HG02840 (cell line): ENCODE measurements around the gene C1orf198.
"Not testable (repeated sequence)": the region's sequence is repeated elsewhere in the genome, so short reads cannot be mapped to it uniquely, and the experiment has no call there.

Source experiments
- ATAC-seq: cut with Tn5 transposase; IDR thresholded peaks from one replicate; pipeline ENCODE4 v1.9.1; 2021; ENCODE audit warnings: mild to moderate bottlenecking, moderate library complexity, moderate number of reproducible peaks; ENCODE audit not compliant: unreplicated experiment, low FRiP score

The C1orf198 gene

GRCh38 chr1:230861970-230862595 is 6.2 kb downstream of the C1orf198 start:
- no peak for ATAC-seq

GRCh38 chr1:230861489-230861888 is 6.8 kb downstream of the C1orf198 start:
- ATAC-seq, result no peak

- ATAC-seq, result no peak
Observed at GRCh38 chr1:230860617-230861384, 7.5 kb downstream of the C1orf198 start.

DNA sequence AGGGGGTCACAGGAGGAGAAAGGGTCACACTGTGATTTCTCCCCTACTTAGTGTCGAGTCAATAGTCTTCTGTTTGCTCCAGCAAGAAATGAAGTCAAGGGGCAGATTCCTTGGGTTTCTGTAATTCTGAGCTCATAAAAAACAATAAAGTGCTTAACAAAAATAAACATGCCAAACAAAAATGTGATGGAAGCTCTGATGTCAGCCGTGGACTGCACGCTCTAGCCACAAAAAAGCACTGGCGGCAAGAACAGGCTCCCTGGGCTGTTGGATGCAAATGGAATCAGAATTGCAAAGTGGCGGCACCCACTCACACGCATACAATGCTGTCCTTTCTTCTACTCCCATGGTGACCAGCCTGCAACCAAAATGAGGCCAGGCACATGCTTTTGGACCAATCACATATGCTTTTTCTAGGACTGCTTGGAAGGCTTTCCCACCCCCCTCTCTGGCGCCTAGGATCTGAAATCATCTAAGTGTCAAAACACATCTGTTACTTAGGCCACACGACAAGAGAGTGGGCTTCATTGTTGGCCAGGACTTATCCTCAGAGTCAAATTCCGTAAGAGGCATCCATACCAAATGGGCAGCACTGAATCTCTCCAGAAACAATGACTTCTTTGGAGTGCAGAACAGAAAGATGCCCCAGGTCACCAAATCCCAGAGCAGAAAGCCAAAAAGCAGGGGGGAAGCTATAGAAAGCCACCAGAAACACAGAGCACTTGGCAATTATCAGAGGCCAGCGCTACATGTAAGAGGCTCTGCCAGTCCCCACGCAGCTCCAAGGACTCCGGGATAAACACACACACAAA is 9.2 kb downstream of the C1orf198 start:
- no peak for ATAC-seq

DNA sequence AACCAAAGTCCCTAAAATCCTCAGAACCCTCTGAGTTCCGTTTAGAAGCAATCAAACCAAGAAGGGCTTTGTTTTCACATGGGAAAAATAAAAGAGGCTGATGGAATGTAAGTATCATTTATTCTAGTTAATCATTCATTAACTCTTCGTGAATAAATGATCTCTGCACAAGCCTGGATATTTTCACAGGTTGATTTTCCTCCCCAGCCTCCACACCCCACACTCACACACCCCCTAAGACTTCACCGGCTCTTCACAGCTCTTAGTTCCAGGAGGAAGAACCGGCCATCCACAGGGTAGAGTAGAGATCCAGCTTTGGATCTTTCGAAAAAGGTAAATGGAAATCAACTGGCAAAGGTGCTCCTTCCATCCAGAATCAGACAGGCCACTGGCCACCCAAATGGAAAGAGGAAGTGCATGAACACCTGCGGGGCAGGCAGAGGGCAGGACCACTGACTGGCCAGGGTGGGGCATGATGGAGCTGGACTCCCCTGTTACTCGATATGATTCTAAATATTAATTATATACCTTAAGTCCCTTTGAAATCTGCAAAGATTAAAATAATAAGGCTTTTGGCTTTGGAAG is 10.0 kb downstream of the C1orf198 start:
- ATAC-seq, result no peak

- ATAC-seq, result no peak
Observed at GRCh38 chr1:230857822-230858221, 10.5 kb downstream of the C1orf198 start.

GRCh38 chr1:230857077-230857476 is 11.2 kb downstream of the C1orf198 start:
- no peak for ATAC-seq

GRCh38 chr1:230855886-230856285 is 12.4 kb downstream of the C1orf198 start:
- ATAC-seq, result no peak

- no peak for ATAC-seq
Observed at GRCh38 chr1:230854423-230854822, 13.9 kb downstream of the C1orf198 start.

- ATAC-seq, result no peak
Observed at GRCh38 chr1:230853731-230854130, 14.6 kb downstream of the C1orf198 start.

- no peak for ATAC-seq
Observed at GRCh38 chr1:230852959-230853358, 15.4 kb downstream of the C1orf198 start.

DNA sequence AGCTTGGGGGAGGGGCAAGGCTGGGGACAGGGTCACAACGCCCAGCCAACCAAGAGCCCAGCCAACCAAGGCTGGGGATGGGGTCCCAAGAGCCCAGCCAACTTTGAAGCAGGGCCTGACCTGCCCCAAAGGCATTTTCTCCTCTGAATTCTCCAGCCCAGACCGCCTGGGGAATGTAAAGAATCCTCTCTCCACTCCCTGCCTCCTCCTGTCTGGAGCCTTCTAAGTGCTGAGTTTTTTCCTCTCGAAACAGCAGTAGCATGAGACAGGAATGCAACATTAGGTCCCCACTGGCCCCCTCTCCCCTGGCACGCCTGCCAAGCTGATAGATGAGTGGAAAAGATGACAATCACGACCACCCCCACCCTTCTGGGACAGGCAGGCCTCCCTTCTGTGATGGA is 17.0 kb downstream of the C1orf198 start:
- ATAC-seq, result no peak

DNA sequence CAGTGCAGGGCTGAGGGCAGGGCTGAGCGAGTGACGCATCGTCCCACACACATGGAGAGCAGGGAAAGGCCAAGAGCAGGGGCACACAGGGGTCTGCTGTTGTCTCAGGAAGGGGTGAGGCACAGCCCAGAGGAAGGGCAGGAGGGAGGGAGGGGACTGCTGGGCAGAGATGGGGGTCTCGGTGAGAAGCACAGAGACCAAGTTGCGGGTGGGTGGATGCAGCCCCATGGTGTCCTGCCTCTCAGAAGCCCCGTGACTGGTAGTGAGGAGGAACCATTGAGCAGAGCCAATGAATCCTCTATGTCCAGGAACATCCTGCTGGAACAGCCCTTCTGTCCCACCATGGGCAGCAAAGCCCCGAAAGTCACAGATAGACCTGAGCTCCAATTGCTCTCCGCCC is 17.8 kb downstream of the C1orf198 start:
- no peak for ATAC-seq

DNA sequence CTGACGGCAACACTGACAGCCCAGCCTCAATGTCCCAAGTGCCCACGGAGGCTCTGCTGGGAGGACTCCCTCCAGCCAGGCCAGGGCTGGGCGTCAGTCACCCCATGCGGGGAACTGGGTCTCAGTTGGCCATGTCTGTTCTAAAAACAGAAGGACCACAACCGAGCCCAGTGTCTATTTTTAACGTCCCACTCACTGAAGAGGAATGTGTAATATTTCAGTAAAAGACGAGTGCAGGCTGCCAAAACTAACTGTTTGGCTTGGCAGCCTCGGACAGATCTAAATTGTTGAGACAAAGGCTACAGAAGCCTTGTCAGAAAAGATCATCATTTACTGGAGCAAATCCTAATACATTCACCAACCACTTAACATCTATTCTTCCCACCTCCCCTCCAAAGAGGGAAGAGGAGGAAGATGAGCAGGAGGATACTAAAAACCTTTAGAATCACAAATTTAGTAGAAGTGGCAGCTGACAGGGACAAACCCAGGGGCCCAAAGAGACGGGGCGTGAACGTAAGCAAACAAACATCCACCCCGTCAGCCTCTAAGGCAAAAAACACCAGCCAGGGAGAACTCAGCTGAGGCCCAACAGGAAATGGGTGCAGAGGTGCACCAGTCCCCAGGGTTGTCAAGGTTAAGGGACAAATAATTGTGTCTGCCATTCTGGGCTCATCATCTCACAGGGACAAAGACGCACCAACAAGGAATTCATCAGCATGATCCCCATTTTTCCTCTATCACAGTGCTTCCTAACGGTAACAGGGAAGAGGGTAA is 18.7 kb downstream of the C1orf198 start:
- no peak for ATAC-seq

DNA sequence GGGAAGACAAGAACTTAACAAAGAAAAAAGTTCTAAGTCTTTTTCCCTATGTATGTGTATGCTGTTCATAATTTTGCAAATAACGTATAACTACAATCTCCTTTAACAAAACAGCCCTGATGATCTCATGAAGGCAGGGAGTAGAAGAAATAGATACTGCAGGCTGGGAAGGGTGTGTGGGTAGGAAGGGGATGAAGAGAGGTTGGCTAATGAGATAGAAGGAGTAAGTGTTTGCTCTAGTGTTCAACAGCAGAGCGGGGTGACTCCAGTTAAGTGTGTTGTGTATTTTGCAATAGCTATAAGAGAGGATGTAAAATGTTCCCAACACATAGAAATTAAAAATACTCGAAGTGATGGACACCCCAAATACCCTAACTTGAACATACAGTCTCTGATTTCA is 20.1 kb downstream of the C1orf198 start:
- no peak for ATAC-seq

DNA sequence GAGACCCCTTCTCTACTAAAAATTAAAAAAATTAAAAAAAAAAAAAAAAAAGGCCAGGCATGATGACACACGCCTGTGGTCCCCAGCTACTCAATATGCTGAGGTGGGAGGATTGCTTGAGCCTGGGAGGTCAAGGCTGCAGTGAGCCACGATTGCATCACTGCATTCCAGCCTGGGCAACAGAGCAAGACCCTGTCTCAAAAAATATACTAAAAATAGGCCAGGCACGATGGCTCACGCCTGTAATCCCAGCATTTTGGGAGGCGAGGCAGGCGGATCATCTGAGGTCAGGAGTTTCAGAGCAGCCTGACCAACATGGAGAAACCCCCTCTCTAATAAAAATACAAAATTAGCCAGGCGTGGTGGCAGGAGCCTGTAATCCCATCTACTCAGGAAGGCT is 23.1 kb downstream of the C1orf198 start:
- ATAC-seq, result not testable (repeated sequence)

DNA sequence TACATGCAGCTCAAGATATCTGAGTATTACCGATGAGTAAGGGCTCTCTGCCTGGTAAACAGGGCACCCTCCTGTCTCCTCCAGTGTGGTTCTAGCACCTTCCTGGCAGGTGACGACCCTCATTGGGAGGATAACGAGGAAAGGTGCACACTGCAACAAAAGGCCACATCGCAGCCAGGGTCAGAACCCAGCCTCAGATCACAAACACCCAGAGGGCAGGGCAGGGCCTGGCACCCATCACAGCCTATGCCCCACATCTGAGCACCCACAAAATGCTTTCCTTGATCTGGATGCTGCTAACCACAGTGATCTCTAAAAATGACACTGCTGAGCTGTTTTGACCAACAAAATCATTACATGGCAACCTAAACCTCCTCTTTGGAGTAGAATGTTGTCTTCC is 23.8 kb downstream of the C1orf198 start:
- no peak for ATAC-seq

DNA sequence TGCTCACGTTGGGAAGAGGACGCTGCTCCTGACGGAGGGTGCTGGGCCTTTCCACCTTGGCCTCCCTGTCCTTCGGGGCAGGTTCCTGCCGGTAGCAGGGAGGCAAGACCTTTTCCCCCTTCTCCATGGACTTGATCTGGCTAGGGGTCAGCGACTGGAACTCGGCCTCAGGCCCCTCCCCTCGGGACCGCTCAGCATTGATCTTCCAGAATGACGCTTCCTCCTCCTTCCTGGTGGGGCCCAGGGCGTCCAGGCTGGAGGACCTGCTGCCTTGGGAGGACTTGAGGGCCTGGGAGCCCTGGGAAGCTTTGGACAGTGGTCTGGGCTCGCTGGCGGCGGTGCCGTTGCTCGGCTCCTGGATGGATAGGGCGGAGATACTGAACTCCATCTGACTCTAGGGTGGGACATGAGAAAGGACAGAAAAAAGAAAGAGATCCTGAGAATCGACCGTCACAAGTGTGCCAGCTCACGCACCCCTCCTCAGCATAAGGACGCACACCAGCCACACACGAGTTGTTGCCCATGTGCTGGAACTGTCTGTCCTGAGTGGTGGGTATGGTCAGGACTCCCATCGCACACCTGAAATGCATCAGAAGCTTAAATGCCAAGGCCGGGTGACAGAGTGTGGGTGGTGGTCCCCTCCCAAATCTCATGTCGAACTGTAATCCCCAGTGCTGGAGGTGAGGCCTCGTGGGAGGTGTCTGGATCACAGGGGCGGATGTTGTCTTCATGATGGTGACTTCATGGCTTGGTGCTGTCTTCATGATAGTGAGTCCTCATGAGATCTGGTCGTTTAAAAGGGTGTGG is 24.6 kb downstream of the C1orf198 start:
- no peak for ATAC-seq

- ATAC-seq, result no peak
Observed at GRCh38 chr1:230842801-230843200, 25.5 kb downstream of the C1orf198 start.
